KMS-11 (cell line): Measurements from ENCODE around the gene OR52N5.

Source experiments
- H2AFZ ChIP-seq: fragments of 200-600 bp; sonication (generic); 2 replicates; pipeline ENCODE4 v1.6.1; 2016; ENCODE audit warnings: antibody characterized with exemption, mixed run types, low read depth
- H3K27ac ChIP-seq: fragments of 200-600 bp; sonication (generic); 2 replicates; pipeline ENCODE4 v1.6.1; 2016; ENCODE audit warnings: mild to moderate bottlenecking, mixed run types
- H3K27me3 ChIP-seq: fragments of 200-600 bp; sonication (generic); 2 replicates; pipeline ENCODE4 v1.6.1; 2017; ENCODE audit warnings: mild to moderate bottlenecking, low read depth, mixed run types, moderate library complexity; ENCODE audit not compliant: insufficient read depth
- H3K36me3 ChIP-seq: fragments of 200-600 bp; sonication (generic); 2 replicates; pipeline ENCODE4 v1.6.1; 2017; ENCODE audit warnings: mild to moderate bottlenecking, mixed run types; ENCODE audit not compliant: insufficient read depth
- H3K4me1 ChIP-seq: fragments of 200-600 bp; sonication (generic); 2 replicates; pipeline ENCODE4 v1.6.1; 2016; ENCODE audit warnings: mild to moderate bottlenecking, low read depth, mixed run types; ENCODE audit not compliant: poor library complexity, severe bottlenecking
- H3K4me2 ChIP-seq: fragments of 200-600 bp; sonication (generic); 2 replicates; pipeline ENCODE4 v1.7.0; 2016; ENCODE audit warnings: mild to moderate bottlenecking, mixed run types
- H3K4me3 ChIP-seq: fragments of 200-600 bp; sonication (generic); IDR thresholded peaks from 2 replicates; pipeline ENCODE4 v1.6.1; 2017; ENCODE audit warnings: low read depth, low read length, mixed read lengths; ENCODE audit not compliant: insufficient read depth
- H3K79me2 ChIP-seq: fragments of 200-600 bp; sonication (generic); 2 replicates; pipeline ENCODE4 v1.6.1; 2016; ENCODE audit warnings: low read depth, mixed run types; ENCODE audit not compliant: insufficient read depth
- H3K9ac ChIP-seq: fragments of 200-600 bp; sonication (generic); 2 replicates; pipeline ENCODE4 v1.6.1; 2016; ENCODE audit warnings: mild to moderate bottlenecking, mixed run types
- H4K20me1 ChIP-seq: fragments of 200-600 bp; sonication (generic); 2 replicates; pipeline ENCODE4 v1.6.1; 2016; ENCODE audit warnings: mild to moderate bottlenecking, mixed run types; ENCODE audit not compliant: insufficient read depth
- CTCF ChIP-seq: fragments of 200-600 bp; sonication (generic); conservative IDR thresholded peaks from 2 replicates; pipeline ENCODE4 v1.6.1; 2017; ENCODE audit warnings: low read depth, mild to moderate bottlenecking, antibody characterized with exemption, low read length, moderate library complexity, mixed read lengths

Gene OR52N5

GRCh38 chr11:5737670-5738392 is 45.3 kb downstream of the OR52N5 start:
- no peaks in the 10 kb centered on the region for H4K20me1 ChIP-seq
- no peak overlapping the region for H3K9ac ChIP-seq
- H3K27ac ChIP-seq = no peak overlapping the region
- H3K79me2 ChIP-seq = no peaks in the 10 kb centered on the region
- no peak overlapping the region for H2AFZ ChIP-seq
- H3K4me2 ChIP-seq = no peak overlapping the region
- no peak overlapping the region for H3K4me3 ChIP-seq
- no peak for TF ChIP-seq CTCF
- no peaks in the 10 kb centered on the region for H3K4me1 ChIP-seq
- H3K36me3 ChIP-seq = no peaks in the 10 kb centered on the region
- no peaks in the 10 kb centered on the region for H3K27me3 ChIP-seq

GRCh38 chr11:5737091-5737490 is 46.1 kb downstream of the OR52N5 start:
- Histone ChIP-seq H3K36me3 (no peaks in the 10 kb centered on the region), H3K4me2 (no peak overlapping the region), H3K27me3 (no peaks in the 10 kb centered on the region), H3K79me2 (no peaks in the 10 kb centered on the region), H3K4me1 (no peaks in the 10 kb centered on the region), H3K4me3 (no peak overlapping the region), H4K20me1 (no peaks in the 10 kb centered on the region), H3K27ac (no peak overlapping the region), H2AFZ (no peak overlapping the region), H3K9ac (no peak overlapping the region)
- TF ChIP-seq CTCF = no peak

- Histone ChIP-seq H3K4me2 (no peak within 1 kb of the TSS), H3K27me3 (no peaks in the 10 kb centered on the region), H3K4me1 (no peaks in the 10 kb centered on the region), H3K79me2 (no peaks in the 10 kb centered on the region), H4K20me1 (no peaks in the 10 kb centered on the region), H3K27ac (no peak within 1 kb of the TSS), H3K36me3 (no peaks in the 10 kb centered on the region), H2AFZ (no peak within 1 kb of the TSS), H3K4me3 (no peak within 1 kb of the TSS), H3K9ac (no peak within 1 kb of the TSS)
- no peak for TF ChIP-seq CTCF
These were observed 46.8 kb downstream of the OR52N5 start, which contains the start of gene OR56B1 for GRCh38 chr11:5736396-5736795. Gene OR56B1 (plus strand): TSS chr11:5736448. CDS start chr11:5736517, 69 bp downstream.

- Histone ChIP-seq H3K27me3 (no peaks in the 10 kb centered on the region), H3K4me1 (no peaks in the 10 kb centered on the region), H3K36me3 (no peaks in the 10 kb centered on the region), H3K4me3 (no peak overlapping the region), H4K20me1 (no peaks in the 10 kb centered on the region), H3K27ac (no peak overlapping the region), H3K79me2 (no peaks in the 10 kb centered on the region), H3K9ac (no peak overlapping the region), H2AFZ (no peak overlapping the region), H3K4me2 (no peak overlapping the region)
- TF ChIP-seq CTCF = no peak
These were observed 55.5 kb downstream of the OR52N5 start for GRCh38 chr11:5727691-5728090.
